Sigmoid colon (tissue), 4 donors: ENCODE results near the gene FBXO8.

Source experiments
- EP300 ChIP-seq, 4 donors: sonication (generic); formaldehyde crosslinking; IDR thresholded peaks; one replicate each; pipeline ENCODE4 v1.6.1; 2017; ENCODE audit warnings: antibody characterized with exemption in 4 of 4
- TF ChIP-seq, protein P1 (sequence below), 4 experiments: fragments of 450-650 bp in 3 of 4; fragments of 200-600 bp in 1 of 4; IDR thresholded peaks; one replicate each; pipeline ENCODE4 v1.5.1; 2016 to 2019; ENCODE audit warnings: antibody characterized with exemption in 4 of 4, mild to moderate bottlenecking in 3 of 4, moderate library complexity in 2 of 4

DNA sequence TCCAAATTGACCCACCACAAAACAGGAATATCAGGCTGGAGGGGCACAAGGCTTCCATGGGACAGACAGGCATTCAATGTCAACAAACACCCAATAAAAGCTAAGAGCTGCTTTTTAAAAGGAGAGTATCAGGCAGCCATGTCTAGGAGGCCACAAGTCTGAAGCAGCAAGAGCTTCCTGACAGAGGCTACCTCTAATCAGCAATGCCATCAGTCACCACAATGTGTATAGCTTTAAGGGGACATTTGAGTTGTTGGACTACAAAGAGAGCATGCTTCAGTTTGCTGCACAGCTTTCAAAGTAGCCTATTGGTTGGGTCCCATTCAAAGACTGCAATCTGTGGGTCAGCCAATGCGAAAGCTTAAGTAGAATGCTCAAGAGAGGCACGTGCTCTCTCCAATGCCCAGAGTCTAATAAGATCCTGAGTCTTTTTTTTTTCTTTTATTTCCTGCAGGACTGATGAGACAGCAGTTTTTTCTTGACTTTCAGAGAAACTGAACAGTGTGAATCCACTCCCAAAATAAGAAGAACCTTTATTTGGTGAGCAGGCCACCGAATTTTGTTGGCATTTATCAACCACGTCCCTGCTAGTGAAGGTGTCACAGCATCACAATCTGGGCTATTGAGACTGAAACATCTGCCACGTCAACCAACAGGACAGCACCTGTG lies 92.5 kb downstream of the FBXO8 start:
- TF ChIP-seq, protein P1, sequence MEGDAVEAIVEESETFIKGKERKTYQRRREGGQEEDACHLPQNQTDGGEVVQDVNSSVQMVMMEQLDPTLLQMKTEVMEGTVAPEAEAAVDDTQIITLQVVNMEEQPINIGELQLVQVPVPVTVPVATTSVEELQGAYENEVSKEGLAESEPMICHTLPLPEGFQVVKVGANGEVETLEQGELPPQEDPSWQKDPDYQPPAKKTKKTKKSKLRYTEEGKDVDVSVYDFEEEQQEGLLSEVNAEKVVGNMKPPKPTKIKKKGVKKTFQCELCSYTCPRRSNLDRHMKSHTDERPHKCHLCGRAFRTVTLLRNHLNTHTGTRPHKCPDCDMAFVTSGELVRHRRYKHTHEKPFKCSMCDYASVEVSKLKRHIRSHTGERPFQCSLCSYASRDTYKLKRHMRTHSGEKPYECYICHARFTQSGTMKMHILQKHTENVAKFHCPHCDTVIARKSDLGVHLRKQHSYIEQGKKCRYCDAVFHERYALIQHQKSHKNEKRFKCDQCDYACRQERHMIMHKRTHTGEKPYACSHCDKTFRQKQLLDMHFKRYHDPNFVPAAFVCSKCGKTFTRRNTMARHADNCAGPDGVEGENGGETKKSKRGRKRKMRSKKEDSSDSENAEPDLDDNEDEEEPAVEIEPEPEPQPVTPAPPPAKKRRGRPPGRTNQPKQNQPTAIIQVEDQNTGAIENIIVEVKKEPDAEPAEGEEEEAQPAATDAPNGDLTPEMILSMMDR (IDR thresholded peaks at IDR 0.05): no peak
- no peak for TF ChIP-seq EP300 (IDR thresholded peaks at IDR 0.05)
